Esophagus squamous epithelium (tissue), 5 donors: ENCODE data around the gene ZNF654. TPM values are rescaled to one million over a fixed set of nuclear protein-coding genes. Genes with fewer than 3 reads are reported as not detected.

Source experiments
- DNase-seq: peaks from one replicate; lab custom pipeline; 2025; lab: John Stamatoyannopoulos, UW
- H3K27ac ChIP-seq, 4 donors: fragments of 200-600 bp; sonication (generic); one replicate each; pipeline ENCODE4 v1.5.1; 2016 to 2019; ENCODE audit warnings: mild to moderate bottlenecking in 1 of 4
- H3K27me3 ChIP-seq, 4 donors: fragments of 200-600 bp; sonication (generic); 1 replicate in 3 of 4; 2 replicates in 1 of 4; pipeline versions ENCODE4 v1.5.1 to v1.6.0; 2017 to 2021; ENCODE audit warnings: antibody characterized with exemption in 1 of 4
- H3K36me3 ChIP-seq, 3 donors: fragments of 200-600 bp; sonication (generic); one replicate each; pipeline ENCODE4 v1.5.1; 2016 to 2019
- H3K4me1 ChIP-seq, 3 donors: fragments of 200-600 bp; sonication (generic); one replicate each; pipeline ENCODE4 v1.5.1; 2017 to 2019
- H3K4me3 ChIP-seq, 4 donors: fragments of 200-600 bp; sonication (generic); 1 replicate in 3 of 4; 2 replicates in 1 of 4; pipeline ENCODE4 v1.5.1; 2016 to 2019; ENCODE audit warnings: mild to moderate bottlenecking in 2 of 4, moderate library complexity in 1 of 4
- H3K9me3 ChIP-seq, 3 donors: fragments of 200-600 bp; sonication (generic); one replicate each; pipeline ENCODE4 v1.5.1; 2016 to 2019
- POLR2A ChIP-seq, 4 donors: fragments of 450-650 bp; IDR thresholded peaks; one replicate each; pipeline ENCODE4 v1.6.1; 2017; ENCODE audit warnings: antibody characterized with exemption in 4 of 4, mild to moderate bottlenecking in 4 of 4, moderate library complexity in 3 of 4
- WGBS, 2 donors: methylation state at CpG; one replicate each; pipeline ENCODE4 v1.1.5; 2018; 5-methylcytosine and 5-hydroxymethylcytosine counted together
- intact Hi-C: fragments of 100-400 bp; cut with DNase I; formaldehyde crosslinking; loops from one replicate; pipeline ENCODE4 v1.15.0; 2022
- total RNA-seq, 4 donors: library from RNA; depleted of rRNA; stranded (reverse); fragments of >200 nt; gene quantifications; one replicate each; pipeline ENCODE4 v1.1.0, GENCODE V29; 2016
- TF ChIP-seq, protein P1 (sequence below), 6 experiments: fragments of 450-650 bp in 4 of 6; fragments of 200-600 bp in 2 of 6; sonication (generic) in 2 of 6; IDR thresholded peaks; one replicate each; pipeline ENCODE4 v1.5.1; 2016 to 2019; ENCODE audit warnings: antibody characterized with exemption in 6 of 6, mild to moderate bottlenecking in 4 of 6, moderate library complexity in 4 of 6
- donor health status: DM: yes; HTN: yes; CAD: no.

Gene ZNF654
- total RNA-seq, 4 donors from 2014 or later, result 8.4 to 16.4 (median 10.1) TPM

- Histone ChIP-seq H3K4me1 (no peaks in the 10 kb centered on the region), H3K4me3 (no peak overlapping the region), H3K27ac (no peak overlapping the region), H3K36me3 (no peaks in the 10 kb centered on the region), H3K9me3 (no peaks in the 10 kb centered on the region), H3K27me3 (no peaks in the 10 kb centered on the region)
- WGBS, 2 donors, result 72 to 82% methylated on average over 4 of the region's 4 CpGs
- DNase-seq, result no peak
- intact Hi-C loops, result no loop called here
- TF ChIP-seq, protein P1, sequence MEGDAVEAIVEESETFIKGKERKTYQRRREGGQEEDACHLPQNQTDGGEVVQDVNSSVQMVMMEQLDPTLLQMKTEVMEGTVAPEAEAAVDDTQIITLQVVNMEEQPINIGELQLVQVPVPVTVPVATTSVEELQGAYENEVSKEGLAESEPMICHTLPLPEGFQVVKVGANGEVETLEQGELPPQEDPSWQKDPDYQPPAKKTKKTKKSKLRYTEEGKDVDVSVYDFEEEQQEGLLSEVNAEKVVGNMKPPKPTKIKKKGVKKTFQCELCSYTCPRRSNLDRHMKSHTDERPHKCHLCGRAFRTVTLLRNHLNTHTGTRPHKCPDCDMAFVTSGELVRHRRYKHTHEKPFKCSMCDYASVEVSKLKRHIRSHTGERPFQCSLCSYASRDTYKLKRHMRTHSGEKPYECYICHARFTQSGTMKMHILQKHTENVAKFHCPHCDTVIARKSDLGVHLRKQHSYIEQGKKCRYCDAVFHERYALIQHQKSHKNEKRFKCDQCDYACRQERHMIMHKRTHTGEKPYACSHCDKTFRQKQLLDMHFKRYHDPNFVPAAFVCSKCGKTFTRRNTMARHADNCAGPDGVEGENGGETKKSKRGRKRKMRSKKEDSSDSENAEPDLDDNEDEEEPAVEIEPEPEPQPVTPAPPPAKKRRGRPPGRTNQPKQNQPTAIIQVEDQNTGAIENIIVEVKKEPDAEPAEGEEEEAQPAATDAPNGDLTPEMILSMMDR (IDR thresholded peaks at IDR 0.05), result no peak
- no peak for TF ChIP-seq POLR2A (IDR thresholded peaks at IDR 0.05)
Observed at GRCh38 chr3:88025001-88025552, 34.0 kb upstream of the ZNF654 start.

DNA sequence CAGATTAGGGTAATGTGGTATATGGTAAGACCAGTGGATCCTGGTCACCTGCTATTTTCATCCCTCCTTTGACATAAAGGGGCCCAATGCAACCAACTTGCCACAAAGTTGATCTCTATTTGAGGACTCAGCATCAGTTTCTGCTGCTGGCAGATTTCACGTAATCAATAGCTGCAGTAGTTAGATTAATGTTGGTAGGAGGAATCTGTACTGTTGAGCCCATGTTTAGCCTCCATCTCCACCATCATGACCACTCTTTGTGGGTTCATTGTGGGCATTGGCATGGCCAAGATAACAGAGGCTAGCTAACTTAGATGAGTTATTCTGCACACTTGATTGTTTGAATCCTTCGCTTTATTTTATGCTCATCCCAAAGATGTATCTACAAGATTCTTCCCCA lies 30.2 kb upstream of the ZNF654 start:
- intact Hi-C loops, result no loop called here
- H3K4me3 ChIP-seq, result no peak overlapping the region
- no peak for TF ChIP-seq POLR2A (IDR thresholded peaks at IDR 0.05)
- TF ChIP-seq, protein P1 (IDR thresholded peaks at IDR 0.05), result no peak
- H3K27me3 ChIP-seq, result no peaks in the 10 kb centered on the region
- no peak for DNase-seq
- no peaks in the 10 kb centered on the region for H3K9me3 ChIP-seq
- H3K36me3 ChIP-seq, result no peaks in the 10 kb centered on the region
- H3K27ac ChIP-seq, result no peak overlapping the region
- 91 to 97% methylated on average over 2 of the region's 2 CpGs for WGBS, 2 donors
- peaks cover 0 to 15% (median 6%) of the 10 kb centered on the region in 3 donors for H3K4me1 ChIP-seq

GRCh38 chr3:88030210-88030609 lies 28.8 kb upstream of the ZNF654 start:
- H3K4me3 ChIP-seq, result peak overlapping the region in 1 of 4 donors; percentile 18
- TF ChIP-seq, protein P1 (IDR thresholded peaks at IDR 0.05), result no peak
- WGBS, 2 donors, result 28 to 37% methylated on average over 3 of the region's 3 CpGs
- H3K9me3 ChIP-seq, result no peaks in the 10 kb centered on the region
- no peaks in the 10 kb centered on the region for H3K27me3 ChIP-seq
- H3K27ac ChIP-seq, result no peak overlapping the region
- no peak for DNase-seq
- intact Hi-C loops, result no loop called here
- H3K36me3 ChIP-seq, result no peaks in the 10 kb centered on the region
- peaks cover 0 to 15% (median 6%) of the 10 kb centered on the region in 3 donors for H3K4me1 ChIP-seq

DNA sequence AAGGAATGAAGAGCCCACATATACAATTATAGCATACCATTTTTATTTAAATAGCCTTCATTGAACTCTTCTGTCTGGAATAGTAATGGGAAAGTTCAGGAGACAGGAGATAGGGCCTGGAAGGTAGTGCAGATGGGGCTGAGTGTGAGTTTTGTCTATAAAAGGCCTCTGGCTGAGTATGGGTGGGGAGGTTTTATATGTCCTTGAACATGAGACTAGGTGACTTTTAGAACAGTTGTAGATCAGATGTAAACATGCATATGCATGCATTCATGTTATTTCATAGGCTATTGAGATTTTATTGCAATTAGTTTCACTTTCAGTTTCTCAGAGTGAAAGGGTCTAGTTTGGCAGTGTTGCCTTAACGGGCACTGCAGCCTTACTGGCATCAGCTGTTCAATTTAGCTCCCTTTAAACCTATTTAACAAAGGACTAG lies 27.4 kb upstream of the ZNF654 start:
- peaks cover 0 to 15% (median 6%) of the 10 kb centered on the region in 3 donors for H3K4me1 ChIP-seq
- TF ChIP-seq, protein P1 (IDR thresholded peaks at IDR 0.05), result no peak
- TF ChIP-seq POLR2A (IDR thresholded peaks at IDR 0.05), result no peak
- peak overlapping the region; percentile 18 to 64 (median 38) for H3K4me3 ChIP-seq
- H3K36me3 ChIP-seq, result no peaks in the 10 kb centered on the region
- H3K27ac ChIP-seq, result peak overlapping the region; percentile 7 to 59 (median 54)
- H3K9me3 ChIP-seq, result no peaks in the 10 kb centered on the region
- no peaks in the 10 kb centered on the region for H3K27me3 ChIP-seq
- 0% methylated on average over 1 of the region's 1 CpG for whole genome bisulfite sequencing, 2 donors
- no peak for DNase-seq
- intact Hi-C loops, result no loop called here

GRCh38 chr3:88032245-88032644 lies 26.8 kb upstream of the ZNF654 start:
- no peaks in the 10 kb centered on the region for H3K9me3 ChIP-seq
- peaks cover 0 to 15% (median 6%) of the 10 kb centered on the region in 3 donors for H3K4me1 ChIP-seq
- TF ChIP-seq POLR2A (IDR thresholded peaks at IDR 0.05), result no peak
- TF ChIP-seq, protein P1 (IDR thresholded peaks at IDR 0.05), result no peak
- intact Hi-C loops, result no loop called here
- 5 to 16% methylated on average over 2 of the region's 2 CpGs for WGBS, 2 donors
- no peaks in the 10 kb centered on the region for H3K36me3 ChIP-seq
- peak overlapping the region; percentile 7 to 59 (median 54) for H3K27ac ChIP-seq
- peak overlapping the region; percentile 18 to 64 (median 38) for H3K4me3 ChIP-seq
- no peak for DNase-seq
- no peaks in the 10 kb centered on the region for H3K27me3 ChIP-seq
